CD8-positive, alpha-beta memory T cell (primary cell): ENCODE results near the gene PPFIBP2. TPM values are rescaled to one million over a fixed set of nuclear protein-coding genes. Genes with fewer than 3 reads are reported as not detected.
A peak's percentile ranks its signal among the peaks of the same experiment; 100 is the strongest.

ENCODE experiments used
- CTCF ChIA-PET: fragments of 350-600 bp; sonication (Branson Sonifier 250); formaldehyde crosslinking; loops from one replicate; lab custom pipeline; 2021; ENCODE audit warnings: antibody characterized with exemption; lab: Charles Lee
- POLR2A ChIA-PET: fragments of 350-600 bp; sonication (Branson Sonifier 250); formaldehyde crosslinking; loops from one replicate; lab custom pipeline; 2021; ENCODE audit warnings: antibody characterized with exemption; lab: Charles Lee
- DNase-seq, 5 donors: peaks; one replicate each; pipeline versions ENCODE4 v3.0.0 to v3.0.0-alpha.2; 2020 to 2022; ENCODE audit warnings: mixed read lengths in 1 of 5
- H3K27ac ChIP-seq: one replicate; pipeline ENCODE4 v1.7.0; 2013; ENCODE audit warnings: low read depth, mild to moderate bottlenecking, low read length, moderate library complexity
- H3K27me3 ChIP-seq: 2 replicates; pipeline ENCODE4 v1.7.0; 2013; ENCODE audit warnings: low read length, mild to moderate bottlenecking; ENCODE audit not compliant: insufficient read depth, poor library complexity, severe bottlenecking
- H3K36me3 ChIP-seq: 2 replicates; pipeline ENCODE4 v1.7.0; 2013; ENCODE audit warnings: mild to moderate bottlenecking, low read length, moderate library complexity; ENCODE audit not compliant: insufficient read depth
- H3K4me1 ChIP-seq: 2 replicates; pipeline ENCODE4 v1.7.0; 2013; ENCODE audit warnings: mild to moderate bottlenecking, low read length, moderate library complexity; ENCODE audit not compliant: insufficient read depth
- H3K4me3 ChIP-seq: 2 replicates; pipeline ENCODE4 v1.7.0; 2013; ENCODE audit warnings: mild to moderate bottlenecking, low read length
- H3K9me3 ChIP-seq: 2 replicates; pipeline ENCODE4 v1.7.0; 2013; ENCODE audit warnings: mild to moderate bottlenecking, low read length
- H3K27ac Mint-ChIP-seq, 8 donors: one replicate each; pipeline ENCODE4 v1.8.0; 2020 to 2021; ENCODE audit warnings: mixed read lengths in 8 of 8, mild to moderate bottlenecking in 6 of 8, inconsistent platforms in 3 of 8, moderate library complexity in 3 of 8
- H3K27me3 Mint-ChIP-seq, 2 donors: one replicate each; pipeline ENCODE4 v1.8.0; 2020 to 2021; ENCODE audit warnings: mixed read lengths in 2 of 2, mild to moderate bottlenecking in 1 of 2, moderate library complexity in 1 of 2
- H3K36me3 Mint-ChIP-seq, 3 donors: one replicate each; pipeline ENCODE4 v1.8.0; 2020 to 2021; ENCODE audit warnings: mixed read lengths in 3 of 3, inconsistent platforms in 1 of 3, mild to moderate bottlenecking in 1 of 3
- H3K4me1 Mint-ChIP-seq, 3 donors: one replicate each; pipeline ENCODE4 v1.8.0; 2020 to 2021; ENCODE audit warnings: mixed read lengths in 3 of 3, inconsistent platforms in 1 of 3, mild to moderate bottlenecking in 1 of 3
- H3K4me3 Mint-ChIP-seq, 7 donors: one replicate each; pipeline ENCODE4 v1.8.0; 2020 to 2021; ENCODE audit warnings: mixed read lengths in 7 of 7, mild to moderate bottlenecking in 6 of 7, moderate library complexity in 4 of 7, inconsistent platforms in 2 of 7
- H3K9me3 Mint-ChIP-seq, 5 donors: one replicate each; pipeline ENCODE4 v1.8.0; 2020 to 2022; ENCODE audit warnings: mixed read lengths in 5 of 5, mild to moderate bottlenecking in 3 of 5, moderate library complexity in 2 of 5, inconsistent platforms in 1 of 5
- polyA plus RNA-seq: library from polyadenylated mRNA; unstranded; fragments of 300-500 nt; fragmentation: Illumina TruSeq; gene quantifications from one replicate; pipeline ENCODE4 v1.2.3, GENCODE V29; 2021
- total RNA-seq, 2 experiments: library from RNA; stranded (reverse); gene quantifications; one replicate each; pipeline ENCODE4 v1.2.3, GENCODE V29; 2021

Gene PPFIBP2
- total and polyA plus RNA-seq, 3 experiments from 2014 or later = 3.9 to 6.8 (median 4.4) TPM

DNA sequence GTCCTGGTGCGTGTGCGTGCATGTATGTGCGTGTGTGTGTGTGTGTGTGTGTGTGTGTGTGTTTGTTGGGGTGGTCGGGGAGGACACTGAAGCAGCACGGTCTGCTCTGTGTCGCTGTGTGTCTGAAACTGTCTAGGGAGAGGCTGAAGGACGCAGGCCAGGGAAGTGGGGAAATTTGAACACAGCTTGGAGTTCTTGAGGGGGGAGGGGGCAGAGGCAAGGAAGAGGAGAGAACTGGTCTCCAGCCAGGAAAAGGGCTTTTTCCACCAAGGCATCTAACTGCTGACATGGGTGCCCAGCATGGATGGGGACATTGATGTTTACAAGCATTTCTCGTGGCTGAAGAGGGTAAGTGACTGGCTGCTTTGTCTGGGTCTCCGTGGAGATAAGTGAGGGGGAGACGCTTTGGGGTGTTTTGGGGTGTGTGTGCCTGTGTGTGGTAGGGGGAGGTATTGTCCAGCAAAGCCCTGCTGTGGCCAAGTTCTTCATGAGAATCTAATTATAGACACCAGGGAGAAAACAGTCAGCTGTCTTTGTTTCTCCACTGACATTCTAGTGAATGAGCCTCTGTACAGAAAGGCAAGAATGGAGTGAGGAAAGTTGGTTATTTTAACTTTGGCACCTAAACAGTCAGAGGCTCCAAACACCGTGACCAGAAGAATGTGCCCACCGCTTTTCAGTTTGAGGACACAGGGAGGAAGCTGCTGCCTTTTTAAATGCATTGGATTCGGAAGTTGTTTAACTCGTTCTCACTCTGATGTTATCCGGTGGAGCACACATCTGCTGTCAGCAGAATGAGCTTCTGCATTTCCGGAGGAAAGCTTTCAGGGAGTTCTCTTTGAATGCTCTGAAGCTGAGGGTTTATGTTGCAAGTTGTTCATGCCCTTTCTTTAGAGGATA lies 63.7 kb downstream of the PPFIBP2 start:
- CTCF ChIA-PET = interaction anchor here (1.8 kb wide), 1 partner anchor 65 kb away, joined by 4 read pairs; no protein-coding TSS in a partner anchor
- H3K27me3 Mint-ChIP-seq = peaks cover 13 to 17% of the 10 kb centered on the region in 2 donors
- no peak for DNase-seq
- H3K36me3 ChIP-seq = no peaks in the 10 kb centered on the region
- H3K27ac Mint-ChIP-seq = peak overlapping the region in 4 of 8 donors; percentile 21 to 68 (median 52)
- no peak overlapping the region for H3K4me3 ChIP-seq
- H3K27me3 ChIP-seq = peaks cover 6% of the 10 kb centered on the region
- peaks cover 0 to 1% (median 0%) of the 10 kb centered on the region in 3 donors for H3K36me3 Mint-ChIP-seq
- peaks cover 29% of the 10 kb centered on the region for H3K4me1 ChIP-seq
- H3K4me3 Mint-ChIP-seq = peak overlapping the region in 5 of 7 donors; percentile 25 to 48 (median 35)
- POLR2A ChIA-PET = no interaction called here
- H3K9me3 ChIP-seq = no peaks in the 10 kb centered on the region
- H3K27ac ChIP-seq = no peak overlapping the region
- H3K4me1 Mint-ChIP-seq = peaks cover 33 to 38% (median 34%) of the 10 kb centered on the region in 3 donors
- no peaks in the 10 kb centered on the region for H3K9me3 Mint-ChIP-seq

DNA sequence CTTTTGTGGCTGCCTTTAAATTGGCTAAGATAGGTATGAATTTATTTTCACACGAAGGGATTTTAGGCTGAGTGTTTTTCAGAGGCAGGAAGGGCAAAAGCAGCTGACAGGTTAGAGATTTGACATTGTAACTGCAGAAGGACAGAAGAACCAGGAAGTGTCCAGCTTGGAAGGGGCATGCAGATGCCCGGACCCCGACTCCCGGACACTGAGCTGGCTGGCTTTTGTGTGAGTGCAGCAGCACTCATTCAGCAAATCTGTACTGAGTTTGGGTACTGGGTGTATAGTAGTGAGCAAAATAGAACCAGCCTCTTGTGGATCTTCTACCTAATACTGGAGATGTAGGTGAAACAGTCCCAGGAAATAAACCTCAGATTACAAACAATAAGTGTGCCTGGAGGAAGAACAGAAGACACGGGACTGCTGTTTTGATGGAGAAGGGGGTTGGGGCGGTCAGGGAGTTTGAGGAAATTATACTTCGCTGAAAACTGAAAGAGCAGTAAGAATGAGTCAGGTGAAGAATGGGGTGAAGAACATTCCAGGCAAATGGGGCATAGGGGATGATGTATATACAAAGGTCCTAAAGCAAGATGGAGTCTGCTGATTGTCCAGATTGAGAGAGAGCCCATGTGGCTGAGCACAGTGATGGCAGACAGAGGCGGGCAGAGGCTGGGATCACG lies 64.6 kb downstream of the PPFIBP2 start:
- Mint-ChIP-seq H3K4me1 (peaks cover 33 to 38% (median 34%) of the 10 kb centered on the region in 3 donors), H3K4me3 (peak overlapping the region in 5 of 7 donors; percentile 25 to 44 (median 35)), H3K27ac (peak overlapping the region in 3 of 8 donors; percentile 11 to 68 (median 56)), H3K36me3 (no peaks in the 10 kb centered on the region), H3K9me3 (no peaks in the 10 kb centered on the region), H3K27me3 (peaks cover 13 to 14% of the 10 kb centered on the region in 2 donors)
- no peaks in the 10 kb centered on the region for H3K36me3 ChIP-seq
- H3K27ac ChIP-seq = no peak overlapping the region
- POLR2A ChIA-PET = no interaction called here
- H3K27me3 ChIP-seq = peaks cover 6% of the 10 kb centered on the region
- no peak for DNase-seq
- CTCF ChIA-PET = interaction anchor here (1.8 kb wide), 1 partner anchor 66 kb away, joined by 4 read pairs; no protein-coding TSS in a partner anchor
- H3K4me1 ChIP-seq = peaks cover 29% of the 10 kb centered on the region
- no peak overlapping the region for H3K4me3 ChIP-seq
- no peaks in the 10 kb centered on the region for H3K9me3 ChIP-seq

DNA sequence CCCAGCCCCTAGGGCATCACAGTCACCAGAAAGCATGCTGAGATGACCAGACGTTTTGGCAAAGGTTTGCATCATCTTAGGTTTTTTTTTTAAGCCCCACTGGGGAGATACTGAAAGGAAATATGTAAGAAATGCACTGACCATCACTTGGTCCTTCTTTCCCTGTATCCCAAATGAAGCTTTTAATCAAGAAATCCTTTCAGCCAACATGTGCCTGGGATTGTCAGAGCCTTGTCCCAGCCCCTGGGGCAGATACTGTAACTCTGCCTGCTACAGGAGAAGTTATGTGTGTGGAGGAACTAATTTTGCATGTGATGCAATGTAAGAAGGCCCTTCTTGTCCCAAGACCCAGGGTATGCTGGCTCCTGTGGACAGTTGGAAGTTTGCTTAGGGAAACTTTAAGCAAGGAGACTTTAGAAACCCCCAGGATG lies 65.6 kb downstream of the PPFIBP2 start:
- Mint-ChIP-seq H3K4me1 (peaks cover 33 to 38% (median 34%) of the 10 kb centered on the region in 3 donors), H3K27me3 (peaks cover 13 to 14% of the 10 kb centered on the region in 2 donors), H3K27ac (no peak overlapping the region), H3K4me3 (no peak overlapping the region), H3K36me3 (peaks cover 0 to 2% (median 0%) of the 10 kb centered on the region in 3 donors), H3K9me3 (no peaks in the 10 kb centered on the region)
- Histone ChIP-seq H3K27ac (no peak overlapping the region), H3K9me3 (no peaks in the 10 kb centered on the region), H3K36me3 (no peaks in the 10 kb centered on the region), H3K27me3 (peaks cover 6% of the 10 kb centered on the region), H3K4me3 (no peak overlapping the region), H3K4me1 (peaks cover 29% of the 10 kb centered on the region)
- POLR2A ChIA-PET = no interaction called here
- DNase-seq = no peak
- CTCF ChIA-PET = interaction anchor here (1.8 kb wide), 1 partner anchor 67 kb away, joined by 4 read pairs; no protein-coding TSS in a partner anchor

DNA sequence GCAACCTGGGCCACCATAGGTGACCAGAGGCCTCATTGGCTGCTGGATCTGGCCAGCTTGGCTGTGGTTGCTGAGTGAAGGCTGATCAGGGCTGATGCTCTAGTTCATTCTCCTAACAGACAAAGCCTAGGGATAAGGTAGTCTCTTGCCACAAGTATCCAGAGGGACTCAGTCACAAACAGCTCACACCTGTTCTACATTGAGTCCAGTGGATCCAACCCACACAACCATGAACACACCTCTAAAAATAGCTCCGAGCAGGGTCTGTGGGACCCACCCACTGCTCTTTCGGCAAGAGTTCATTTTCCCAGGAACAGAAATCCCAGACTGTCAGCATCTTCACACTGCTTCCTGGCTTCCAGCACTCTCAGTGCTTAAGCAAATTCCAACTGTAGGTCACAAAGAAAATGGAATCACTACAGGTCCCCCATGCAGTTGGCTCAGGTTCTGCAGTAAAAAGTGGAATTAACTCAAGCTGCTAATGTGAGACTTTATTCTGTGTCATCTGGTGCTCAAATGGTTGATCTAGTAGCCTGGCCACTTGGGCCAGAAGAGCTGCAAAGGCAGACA lies 67.3 kb downstream of the PPFIBP2 start:
- H3K36me3 ChIP-seq = no peaks in the 10 kb centered on the region

DNA sequence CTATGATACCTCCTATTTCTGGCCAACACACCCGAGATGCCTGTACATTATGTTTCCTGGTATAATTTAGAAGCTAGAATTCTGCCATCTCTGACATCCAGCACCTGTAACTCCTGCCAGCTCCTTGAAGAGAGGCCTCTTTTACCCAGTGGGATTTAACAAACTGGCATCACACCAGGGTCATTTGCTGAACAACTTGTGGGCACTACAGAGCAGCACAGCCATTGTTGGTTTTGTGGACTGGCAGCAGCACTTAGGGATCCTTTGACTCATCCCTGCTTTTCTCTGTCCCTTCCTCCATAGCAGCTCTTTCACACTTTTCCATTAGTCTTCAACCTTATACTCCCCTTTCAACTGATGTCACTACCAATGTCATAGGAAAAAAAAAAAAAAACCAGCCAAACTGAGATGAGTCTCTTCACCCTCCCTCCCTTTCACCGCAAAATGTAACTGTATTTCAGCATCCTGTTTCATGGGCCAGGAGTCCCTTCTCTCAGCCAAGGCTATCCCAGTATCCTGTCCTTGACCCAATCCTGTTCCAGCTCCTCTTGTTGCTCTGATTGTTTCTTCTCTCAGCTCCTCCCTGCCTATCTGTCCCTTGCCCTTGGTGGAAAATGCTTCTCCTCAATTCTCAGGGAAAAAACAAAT lies 68.7 kb downstream of the PPFIBP2 start:
- peaks cover 3% of the 10 kb centered on the region for H3K27me3 ChIP-seq
- POLR2A ChIA-PET = no interaction called here
- peaks cover 0 to 4% of the 10 kb centered on the region in 2 donors for H3K27me3 Mint-ChIP-seq
- H3K9me3 Mint-ChIP-seq = no peaks in the 10 kb centered on the region
- H3K36me3 Mint-ChIP-seq = peaks cover 0 to 2% (median 0%) of the 10 kb centered on the region in 3 donors
- CTCF ChIA-PET = interaction anchor here (1.6 kb wide), 1 partner anchor 11 kb away, joined by 4 read pairs; no protein-coding TSS in a partner anchor
- no peaks in the 10 kb centered on the region for H3K36me3 ChIP-seq
- DNase-seq = no peak
- no peaks in the 10 kb centered on the region for H3K9me3 ChIP-seq
- no peak overlapping the region for H3K27ac ChIP-seq
- no peak overlapping the region for H3K4me3 Mint-ChIP-seq
- no peak overlapping the region for H3K4me3 ChIP-seq
- no peak overlapping the region for H3K27ac Mint-ChIP-seq
- peaks cover 10% of the 10 kb centered on the region for H3K4me1 ChIP-seq
- H3K4me1 Mint-ChIP-seq = peaks cover 14 to 15% (median 14%) of the 10 kb centered on the region in 3 donors

More for the DNA sequence above, 67.3 kb downstream of the PPFIBP2 start:
- peaks cover 0 to 7% of the 10 kb centered on the region in 2 donors for H3K27me3 Mint-ChIP-seq
- no peaks in the 10 kb centered on the region for H3K9me3 ChIP-seq
- H3K4me3 Mint-ChIP-seq = no peak overlapping the region
- H3K4me1 Mint-ChIP-seq = peaks cover 21 to 26% (median 23%) of the 10 kb centered on the region in 3 donors
- peaks cover 23% of the 10 kb centered on the region for H3K4me1 ChIP-seq
- ChIA-PET POLR2A (no interaction called here), CTCF (no interaction called here)
- no peaks in the 10 kb centered on the region for H3K9me3 Mint-ChIP-seq
- DNase-seq = no peak
- no peak overlapping the region for H3K4me3 ChIP-seq
- peaks cover 6% of the 10 kb centered on the region for H3K27me3 ChIP-seq
- peaks cover 0 to 2% (median 0%) of the 10 kb centered on the region in 3 donors for H3K36me3 Mint-ChIP-seq
- H3K27ac Mint-ChIP-seq = no peak overlapping the region
- no peak overlapping the region for H3K27ac ChIP-seq

DNA sequence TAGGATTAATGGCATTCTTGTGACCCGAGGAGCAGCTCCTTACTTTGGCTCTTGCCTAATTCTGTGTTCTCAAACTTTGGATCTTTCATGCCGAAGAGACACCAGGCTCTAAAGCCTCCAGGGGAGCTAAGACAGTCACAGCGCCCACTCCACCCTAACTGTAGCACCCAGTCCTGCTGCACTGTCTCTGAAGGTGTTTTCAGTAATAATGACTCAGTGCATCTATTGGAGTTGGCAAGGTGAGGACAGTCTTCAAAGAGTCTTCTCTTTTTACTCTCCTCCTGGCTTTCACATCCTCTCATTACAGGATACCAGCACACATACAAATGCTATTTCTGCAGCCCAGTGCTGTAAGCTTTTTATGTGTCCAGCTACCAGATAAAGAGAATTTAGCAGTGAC lies 69.4 kb downstream of the PPFIBP2 start:
- Mint-ChIP-seq H3K27me3 (peaks cover 0 to 2% of the 10 kb centered on the region in 2 donors), H3K27ac (no peak overlapping the region), H3K9me3 (no peaks in the 10 kb centered on the region), H3K4me1 (peaks cover 6 to 7% (median 6%) of the 10 kb centered on the region in 3 donors), H3K4me3 (no peak overlapping the region), H3K36me3 (peaks cover 0 to 2% (median 0%) of the 10 kb centered on the region in 3 donors)
- ChIA-PET CTCF (interaction anchor here (1.6 kb wide), 1 partner anchor 10 kb away, joined by 4 read pairs; no protein-coding TSS in a partner anchor), POLR2A (no interaction called here)
- Histone ChIP-seq H3K4me1 (peaks cover 2% of the 10 kb centered on the region), H3K27me3 (no peaks in the 10 kb centered on the region), H3K36me3 (no peaks in the 10 kb centered on the region), H3K9me3 (no peaks in the 10 kb centered on the region), H3K4me3 (no peak overlapping the region), H3K27ac (no peak overlapping the region)
- DNase-seq = no peak

DNA sequence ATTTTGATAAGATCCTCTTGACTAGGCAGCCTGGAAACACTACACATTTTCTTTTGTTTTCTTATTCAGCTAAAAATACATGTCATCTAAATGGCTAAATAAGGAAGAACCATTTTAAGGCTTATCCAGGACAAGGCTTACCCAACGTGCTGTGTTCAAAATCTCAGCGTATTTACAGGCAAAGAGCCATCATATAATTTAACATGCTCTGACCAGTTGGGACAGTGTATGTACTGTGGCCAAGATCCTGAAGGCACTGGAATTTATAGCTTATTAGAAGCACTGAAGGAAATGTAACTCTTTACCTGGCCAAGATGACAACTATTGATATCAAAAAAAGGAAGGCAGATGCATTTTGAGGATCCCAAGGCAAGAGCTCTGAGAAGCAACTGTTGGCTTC lies 71.1 kb downstream of the PPFIBP2 start:
- H3K36me3 ChIP-seq = no peaks in the 10 kb centered on the region
- Mint-ChIP-seq H3K27me3 (peaks cover 0 to 2% of the 10 kb centered on the region in 2 donors), H3K36me3 (peaks cover 0 to 2% (median 0%) of the 10 kb centered on the region in 3 donors), H3K4me3 (no peak overlapping the region), H3K9me3 (no peaks in the 10 kb centered on the region), H3K4me1 (no peaks in the 10 kb centered on the region), H3K27ac (no peak overlapping the region)
- no peaks in the 10 kb centered on the region for H3K4me1 ChIP-seq
- H3K4me3 ChIP-seq = no peak overlapping the region
- H3K9me3 ChIP-seq = no peaks in the 10 kb centered on the region
- DNase-seq = no peak
- POLR2A ChIA-PET = no interaction called here
- no peak overlapping the region for H3K27ac ChIP-seq
- CTCF ChIA-PET = no interaction called here
- H3K27me3 ChIP-seq = no peaks in the 10 kb centered on the region
